H9 (cell line): ENCODE measurements around the gene BLOC1S1. TPM values are rescaled to one million over a fixed set of nuclear protein-coding genes. Genes with fewer than 3 reads are reported as not detected.

Source experiments
- DNase-seq: peaks from one replicate; pipeline ENCODE4 v3.0.0-alpha.2; 2017
- H2AFZ ChIP-seq: one replicate; pipeline ENCODE4 v1.6.1; 2013; ENCODE audit warnings: mild to moderate bottlenecking, low read length, control low read depth, moderate library complexity
- H2AK5ac ChIP-seq: 2 replicates; pipeline ENCODE4 v1.6.1; 2013; ENCODE audit warnings: low read length, control low read depth, mixed read lengths; ENCODE audit not compliant: insufficient read length
- H2BK120ac ChIP-seq: one replicate; pipeline ENCODE4 v1.6.1; 2013; ENCODE audit warnings: low read depth, mild to moderate bottlenecking, low read length, control low read depth, inconsistent platforms; ENCODE audit not compliant: poor library complexity, severe bottlenecking
- H2BK12ac ChIP-seq: 2 replicates; pipeline ENCODE4 v1.6.1; 2013; ENCODE audit warnings: low read length, control low read depth, mixed read lengths, low read depth; ENCODE audit not compliant: insufficient read length
- H2BK15ac ChIP-seq: 2 replicates; pipeline ENCODE4 v1.6.1; 2013; ENCODE audit warnings: low read depth, low read length, control low read depth
- H2BK20ac ChIP-seq: one replicate; pipeline ENCODE4 v1.6.1; 2013; ENCODE audit warnings: low read depth, mild to moderate bottlenecking, low read length, control low read depth, inconsistent platforms; ENCODE audit not compliant: poor library complexity, severe bottlenecking
- H2BK5ac ChIP-seq: 2 replicates; pipeline ENCODE4 v1.6.1; 2013; ENCODE audit warnings: low read length, control low read depth, mixed read lengths; ENCODE audit not compliant: insufficient read length
- H3K14ac ChIP-seq: 2 replicates; pipeline ENCODE4 v1.6.1; 2013; ENCODE audit warnings: low read length, control low read depth; ENCODE audit not compliant: insufficient read depth
- H3K18ac ChIP-seq: 2 replicates; pipeline ENCODE4 v1.6.1; 2013; ENCODE audit warnings: low read depth, mild to moderate bottlenecking, mixed read lengths, low read length, control low read depth; ENCODE audit not compliant: insufficient read length
- H3K23ac ChIP-seq: 2 replicates; pipeline ENCODE4 v1.6.1; 2013; ENCODE audit warnings: low read length, control low read depth, mixed read lengths, low read depth; ENCODE audit not compliant: insufficient read length
- H3K23me2 ChIP-seq: 2 replicates; pipeline ENCODE4 v1.6.1; 2013; ENCODE audit warnings: low read depth, mild to moderate bottlenecking, mixed read lengths, low read length, control low read depth; ENCODE audit not compliant: insufficient read length, poor library complexity, severe bottlenecking
- H3K27ac ChIP-seq: 2 replicates; pipeline ENCODE4 v1.5.1; 2013; ENCODE audit warnings: low read length, control low read depth, mixed read lengths, low read depth; ENCODE audit not compliant: insufficient read length
- H3K27me3 ChIP-seq: 2 replicates; pipeline ENCODE4 v1.6.1; 2013; ENCODE audit warnings: low read length, control low read depth, inconsistent platforms; ENCODE audit not compliant: insufficient read depth
- H3K4ac ChIP-seq: 2 replicates; pipeline ENCODE4 v1.6.1; 2013; ENCODE audit warnings: low read depth, mild to moderate bottlenecking, control low read depth, inconsistent platforms, low read length, moderate library complexity
- H3K4me1 ChIP-seq: 2 replicates; pipeline ENCODE4 v1.6.1; 2013; ENCODE audit warnings: low read length, control low read depth, inconsistent platforms; ENCODE audit not compliant: insufficient read depth
- H3K4me2 ChIP-seq: 2 replicates; pipeline ENCODE4 v1.6.1; 2013; ENCODE audit warnings: low read length, control low read depth, mixed read lengths; ENCODE audit not compliant: insufficient read length, insufficient read depth
- H3K56ac ChIP-seq: 2 replicates; pipeline ENCODE4 v1.6.1; 2013; ENCODE audit warnings: low read depth, mild to moderate bottlenecking, mixed read lengths, low read length, control low read depth; ENCODE audit not compliant: insufficient read length
- H3K79me1 ChIP-seq: 2 replicates; pipeline ENCODE4 v1.6.1; 2013; ENCODE audit warnings: low read depth, mild to moderate bottlenecking, moderate library complexity, low read length, control low read depth, inconsistent platforms; ENCODE audit not compliant: insufficient read depth, poor library complexity, severe bottlenecking
- H3K79me2 ChIP-seq: 2 replicates; pipeline ENCODE4 v1.6.1; 2013; ENCODE audit warnings: low read length, control low read depth, inconsistent platforms; ENCODE audit not compliant: insufficient read depth
- H3K9ac ChIP-seq: 2 replicates; pipeline ENCODE4 v1.6.1; 2013; ENCODE audit warnings: low read length, control low read depth, mixed read lengths; ENCODE audit not compliant: insufficient read length; ENCODE audit errors: extremely low read depth
- H3K9me3 ChIP-seq: one replicate; pipeline ENCODE4 v1.6.1; 2013; ENCODE audit warnings: low read depth, low read length, inconsistent platforms; ENCODE audit not compliant: control insufficient read depth
- H3T11ph ChIP-seq: one replicate; pipeline ENCODE4 v1.6.1; 2013; ENCODE audit warnings: mild to moderate bottlenecking, low read length, control low read depth, inconsistent platforms
- H4K20me1 ChIP-seq: one replicate; pipeline ENCODE4 v1.6.1; 2013; ENCODE audit not compliant: control insufficient read depth, insufficient read length, insufficient read depth
- H4K5ac ChIP-seq: 2 replicates; pipeline ENCODE4 v1.6.1; 2013; ENCODE audit warnings: low read depth, mild to moderate bottlenecking, mixed read lengths, low read length, control low read depth; ENCODE audit not compliant: insufficient read length
- H4K8ac ChIP-seq: replicated peaks from 2 replicates; pipeline ENCODE4 v1.6.1; 2013; ENCODE audit warnings: low read length, control low read depth, mixed read lengths, low read depth; ENCODE audit not compliant: insufficient read length
- H4K91ac ChIP-seq: 2 replicates; pipeline ENCODE4 v1.6.1; 2013; ENCODE audit warnings: low read depth, mild to moderate bottlenecking, moderate library complexity, mixed read lengths, low read length, control low read depth; ENCODE audit not compliant: insufficient read length
- H3K27ac Mint-ChIP-seq, 3 experiments: 2 replicates in 2 of 3; 3 replicates in 1 of 3; pipeline ENCODE4 v1.8.0; 2020 to 2021; ENCODE audit warnings: mixed read lengths in 3 of 3, mild to moderate bottlenecking in 1 of 3, moderate library complexity in 1 of 3
- H3K27me3 Mint-ChIP-seq: 2 replicates; pipeline ENCODE4 v1.8.0; 2021; ENCODE audit warnings: low read depth, mild to moderate bottlenecking, moderate library complexity, mixed read lengths
- H3K36me3 Mint-ChIP-seq, 3 experiments: 2 replicates in 2 of 3; 3 replicates in 1 of 3; pipeline ENCODE4 v1.8.0; 2020 to 2021; ENCODE audit warnings: low read depth in 3 of 3, mixed read lengths in 3 of 3; ENCODE audit not compliant: insufficient read depth in 1 of 3
- H3K4me1 Mint-ChIP-seq, 2 experiments: 2 replicates each; pipeline ENCODE4 v1.8.0; 2020; ENCODE audit warnings: mixed read lengths in 2 of 2
- H3K4me3 Mint-ChIP-seq, 2 experiments: 2 replicates in 1 of 2; 3 replicates in 1 of 2; pipeline ENCODE4 v1.8.0; 2020 to 2021; ENCODE audit warnings: mild to moderate bottlenecking in 2 of 2, mixed read lengths in 2 of 2, moderate library complexity in 1 of 2
- H3K9me3 Mint-ChIP-seq, 2 experiments: 2 replicates in 1 of 2; 3 replicates in 1 of 2; pipeline ENCODE4 v1.8.0; 2020; ENCODE audit warnings: mild to moderate bottlenecking in 2 of 2, mixed read lengths in 2 of 2, moderate library complexity in 1 of 2
- WGBS: extraction: QIAGEN DNeasy Blood & Tissue Kit; methylation state at CpG from one replicate; pipeline ENCODE4 v1.1.7; 2013; ENCODE audit warnings: missing lambda C conversion rate, low lambda C conversion rate, mixed read lengths; ENCODE audit not compliant: insufficient read length; ENCODE audit errors: extremely low coverage; 5-methylcytosine and 5-hydroxymethylcytosine counted together
- total RNA-seq: library from RNA; stranded (reverse); gene quantifications from 2 replicates; pipeline ENCODE4 v1.2.1, GENCODE V29; 2021
- TF ChIP-seq, protein P1 (sequence below): fragments of 200-600 bp; sonication (generic); conservative IDR thresholded peaks from 3 replicates; pipeline ENCODE4 v1.8.0; 2021; ENCODE audit warnings: antibody characterized with exemption, mild to moderate bottlenecking

Gene BLOC1S1
- total RNA-seq, 1 experiment from 2014 or later: 108 TPM

DNA sequence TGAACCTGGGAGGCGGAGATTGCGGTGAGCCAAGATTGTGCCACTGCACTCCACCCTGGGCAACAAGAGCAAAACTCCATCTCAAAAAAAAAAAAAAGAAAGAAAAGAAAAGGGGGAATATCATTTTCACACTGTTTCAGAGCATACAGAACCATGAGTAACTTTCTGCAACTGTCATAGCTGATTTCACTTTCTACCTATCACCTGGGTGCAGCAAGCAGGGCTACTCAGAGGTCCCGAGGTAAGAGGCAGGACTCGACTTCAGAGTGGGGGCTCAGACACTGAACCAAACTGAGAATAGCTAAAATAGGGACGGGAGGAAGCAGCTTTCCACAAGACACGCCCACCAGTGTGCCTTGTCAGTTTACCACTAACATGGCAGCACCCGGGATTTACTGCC, 49.3 kb upstream of the BLOC1S1 start:
- H3K27me3 ChIP-seq: no peaks in the 10 kb centered on the region
- no peak overlapping the region for H4K8ac ChIP-seq
- no peak overlapping the region for H3K9ac ChIP-seq
- H2BK5ac ChIP-seq: no peak overlapping the region
- H3K4ac ChIP-seq: no peak overlapping the region
- no peaks in the 10 kb centered on the region for H4K20me1 ChIP-seq
- peak; percentile 28 for DNase-seq
- H3K79me1 ChIP-seq: no peaks in the 10 kb centered on the region
- no peaks in the 10 kb centered on the region for H3K79me2 ChIP-seq
- H2AK5ac ChIP-seq: no peak overlapping the region
- no peak overlapping the region for H4K5ac ChIP-seq
- H2AFZ ChIP-seq: no peak overlapping the region
- H3K27ac Mint-ChIP-seq: no peak overlapping the region
- no peak overlapping the region for H3K14ac ChIP-seq
- no peaks in the 10 kb centered on the region; a peak in 1 of 7 replicates for H3K36me3 Mint-ChIP-seq
- no peak overlapping the region for H3K56ac ChIP-seq
- H3K4me3 Mint-ChIP-seq: no peak overlapping the region
- WGBS: no CpG with 5 or more reads among the region's 7 CpGs
- H3T11ph ChIP-seq: no peak overlapping the region
- TF ChIP-seq, protein P1, sequence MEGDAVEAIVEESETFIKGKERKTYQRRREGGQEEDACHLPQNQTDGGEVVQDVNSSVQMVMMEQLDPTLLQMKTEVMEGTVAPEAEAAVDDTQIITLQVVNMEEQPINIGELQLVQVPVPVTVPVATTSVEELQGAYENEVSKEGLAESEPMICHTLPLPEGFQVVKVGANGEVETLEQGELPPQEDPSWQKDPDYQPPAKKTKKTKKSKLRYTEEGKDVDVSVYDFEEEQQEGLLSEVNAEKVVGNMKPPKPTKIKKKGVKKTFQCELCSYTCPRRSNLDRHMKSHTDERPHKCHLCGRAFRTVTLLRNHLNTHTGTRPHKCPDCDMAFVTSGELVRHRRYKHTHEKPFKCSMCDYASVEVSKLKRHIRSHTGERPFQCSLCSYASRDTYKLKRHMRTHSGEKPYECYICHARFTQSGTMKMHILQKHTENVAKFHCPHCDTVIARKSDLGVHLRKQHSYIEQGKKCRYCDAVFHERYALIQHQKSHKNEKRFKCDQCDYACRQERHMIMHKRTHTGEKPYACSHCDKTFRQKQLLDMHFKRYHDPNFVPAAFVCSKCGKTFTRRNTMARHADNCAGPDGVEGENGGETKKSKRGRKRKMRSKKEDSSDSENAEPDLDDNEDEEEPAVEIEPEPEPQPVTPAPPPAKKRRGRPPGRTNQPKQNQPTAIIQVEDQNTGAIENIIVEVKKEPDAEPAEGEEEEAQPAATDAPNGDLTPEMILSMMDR: no peak
- no peak overlapping the region for H2BK12ac ChIP-seq
- no peaks in the 10 kb centered on the region for H3K23me2 ChIP-seq
- H3K27ac ChIP-seq: no peak overlapping the region
- no peaks in the 10 kb centered on the region for H3K9me3 ChIP-seq
- no peak overlapping the region for H4K91ac ChIP-seq
- H3K18ac ChIP-seq: no peak overlapping the region
- no peak overlapping the region for H3K4me2 ChIP-seq
- no peak overlapping the region for H2BK20ac ChIP-seq
- no peaks in the 10 kb centered on the region for H3K4me1 ChIP-seq
- no peaks in the 10 kb centered on the region for H3K9me3 Mint-ChIP-seq
- H3K23ac ChIP-seq: no peak overlapping the region
- H3K4me1 Mint-ChIP-seq: peaks cover 0 to 3% of the 10 kb centered on the region in 2 experiments; a peak in 1 of 4 replicates
- no peak overlapping the region for H2BK120ac ChIP-seq
- no peak overlapping the region for H2BK15ac ChIP-seq
- peaks cover 2% of the 10 kb centered on the region; the same call in 1 of the 2 replicates for H3K27me3 Mint-ChIP-seq
